Neural crest cell (in vitro differentiated cells): ENCODE data around the gene EIF5A. TPM values are rescaled to one million over a fixed set of nuclear protein-coding genes. Genes with fewer than 3 reads are reported as not detected.

Experiments used
- DNase-seq: peaks from one replicate; pipeline ENCODE4 v3.0.0; 2021; ENCODE audit warnings: low read depth, mixed read lengths, low spot score
- H3K27ac Mint-ChIP-seq: one replicate; pipeline ENCODE4 v1.8.0; 2021; ENCODE audit warnings: mild to moderate bottlenecking, mixed read lengths; ENCODE audit not compliant: unreplicated experiment
- H3K27me3 Mint-ChIP-seq: 2 replicates; pipeline ENCODE4 v1.8.0; 2021; ENCODE audit warnings: low read depth, mild to moderate bottlenecking, mixed read lengths
- H3K36me3 Mint-ChIP-seq: 2 replicates; pipeline ENCODE4 v1.8.0; 2021; ENCODE audit warnings: low read depth, mild to moderate bottlenecking, mixed read lengths
- H3K4me1 Mint-ChIP-seq: 2 replicates; pipeline ENCODE4 v1.8.0; 2021; ENCODE audit warnings: mixed read lengths
- H3K4me3 Mint-ChIP-seq: one replicate; pipeline ENCODE4 v1.8.0; 2021; ENCODE audit warnings: mild to moderate bottlenecking, mixed read lengths
- H3K9me3 Mint-ChIP-seq: 2 replicates; pipeline ENCODE4 v1.8.0; 2021; ENCODE audit warnings: mixed read lengths
- CTCF ChIP-seq: fragments of 200-600 bp; sonication (generic); conservative IDR thresholded peaks from 2 replicates; pipeline ENCODE4 v1.5.0; 2021; ENCODE audit warnings: antibody characterized with exemption, mild to moderate bottlenecking
- total RNA-seq: library from RNA; stranded (reverse); gene quantifications from 2 replicates; pipeline ENCODE4 v1.2.1, GENCODE V29; 2021

Gene EIF5A
- total RNA-seq, 1 donor from 2014 or later = 725 TPM

GRCh38 chr17:7282752-7283321 is 24.6 kb upstream of the EIF5A start:
- Mint-ChIP-seq H3K4me3 (peak overlapping the region; percentile 66), H3K4me1 (peaks cover 21% of the 10 kb centered on the region), H3K27ac (no peak overlapping the region), H3K27me3 (peaks cover 28% of the 10 kb centered on the region), H3K36me3 (no peaks in the 10 kb centered on the region), H3K9me3 (no peaks in the 10 kb centered on the region)
- no peak for TF ChIP-seq CTCF
- no peak for DNase-seq

GRCh38 chr17:7283471-7284216 is 23.8 kb upstream of the EIF5A start:
- no peak overlapping the region for H3K27ac Mint-ChIP-seq
- no peak for TF ChIP-seq CTCF
- H3K4me3 Mint-ChIP-seq = peak overlapping the region; percentile 66
- H3K36me3 Mint-ChIP-seq = no peaks in the 10 kb centered on the region
- H3K9me3 Mint-ChIP-seq = no peaks in the 10 kb centered on the region
- H3K4me1 Mint-ChIP-seq = peaks cover 21% of the 10 kb centered on the region
- H3K27me3 Mint-ChIP-seq = peaks cover 28% of the 10 kb centered on the region
- DNase-seq = no peak

- DNase-seq = no peak
- H3K27ac Mint-ChIP-seq = no peak overlapping the region
- no peak for TF ChIP-seq CTCF
- no peaks in the 10 kb centered on the region for H3K9me3 Mint-ChIP-seq
- H3K27me3 Mint-ChIP-seq = peaks cover 20% of the 10 kb centered on the region
- peaks cover 20% of the 10 kb centered on the region for H3K4me1 Mint-ChIP-seq
- H3K36me3 Mint-ChIP-seq = no peaks in the 10 kb centered on the region
- peak overlapping the region; percentile 44 for H3K4me3 Mint-ChIP-seq
Observed at GRCh38 chr17:7284911-7285310, 22.5 kb upstream of the EIF5A start.

- peaks cover 20% of the 10 kb centered on the region for H3K27me3 Mint-ChIP-seq
Observed at GRCh38 chr17:7285679-7286078, 21.7 kb upstream of the EIF5A start.

More at GRCh38 chr17:7285679-7286078, 21.7 kb upstream of the EIF5A start:
- no peak overlapping the region for H3K4me3 Mint-ChIP-seq
- no peak overlapping the region for H3K27ac Mint-ChIP-seq
- no peak for TF ChIP-seq CTCF
- no peaks in the 10 kb centered on the region for H3K9me3 Mint-ChIP-seq
- DNase-seq = no peak
- H3K4me1 Mint-ChIP-seq = peaks cover 13% of the 10 kb centered on the region
- no peaks in the 10 kb centered on the region for H3K36me3 Mint-ChIP-seq
